ENCODE measurements around the gene TNFAIP8L2. TPM values are rescaled to one million over a fixed set of nuclear protein-coding genes. Genes with fewer than 3 reads are reported as not detected.
"Not testable (repeated sequence)": the region's sequence is repeated elsewhere in the genome, so short reads cannot be mapped to it uniquely, and the experiment has no call there.

The TNFAIP8L2 gene
- total RNA-seq, 6 experiments from 2014 or later: not detected

- H3K36me3 Mint-ChIP-seq (ENCODE audit: low read depth): 0 out of 2 replicates have a peak, but pooled peaks cover under 1% of the 10 kb centered on the region
- H3K27ac Mint-ChIP-seq: no peak overlapping the region
- no peak for TF ChIP-seq CTCF (IDR thresholded peaks at IDR 0.05)
- peaks cover 4% of the 10 kb centered on the region for H3K27me3 Mint-ChIP-seq (ENCODE audit: insufficient read depth)
- H3K4me3 Mint-ChIP-seq: no peak overlapping the region
- H3K4me1 Mint-ChIP-seq (ENCODE audit: low read depth): peaks cover 53% of the 10 kb centered on the region
- no peaks in the 10 kb centered on the region; the same call in 1 of the 2 replicates for H3K9me3 Mint-ChIP-seq
- no peak for DNase-seq
Measured at GRCh38 chr1:151193304-151193703, 36.9 kb downstream of the TNFAIP8L2 start.

- H3K27ac Mint-ChIP-seq: peak overlapping the region; percentile 68
- peaks cover 48% of the 10 kb centered on the region for H3K4me1 Mint-ChIP-seq (ENCODE audit: low read depth)
- no peak overlapping the region for H3K4me3 Mint-ChIP-seq
- peaks cover 9% of the 10 kb centered on the region for H3K27me3 Mint-ChIP-seq (ENCODE audit: insufficient read depth)
- no peak for DNase-seq
- H3K36me3 Mint-ChIP-seq (ENCODE audit: low read depth): peaks cover 6% of the 10 kb centered on the region
- TF ChIP-seq CTCF (IDR thresholded peaks at IDR 0.05): no peak
- H3K9me3 Mint-ChIP-seq: no peaks in the 10 kb centered on the region; the same call in 1 of the 2 replicates
Measured at GRCh38 chr1:151193856-151194255, 37.4 kb downstream of the TNFAIP8L2 start.

- H3K4me1 Mint-ChIP-seq (ENCODE audit: low read depth): peaks cover 44% of the 10 kb centered on the region
- not testable (repeated sequence) for H3K9me3 Mint-ChIP-seq
- H3K27me3 Mint-ChIP-seq (ENCODE audit: insufficient read depth): peaks cover 12% of the 10 kb centered on the region
- DNase-seq: peak; percentile 86
- H3K36me3 Mint-ChIP-seq (ENCODE audit: low read depth): peaks cover 16% of the 10 kb centered on the region
- peak overlapping the region; percentile 82 for H3K4me3 Mint-ChIP-seq
- peak overlapping the region; percentile 98 for H3K27ac Mint-ChIP-seq
Measured at GRCh38 chr1:151194894-151195594, 38.6 kb downstream of the TNFAIP8L2 start.

- peaks cover 46% of the 10 kb centered on the region for H3K4me1 Mint-ChIP-seq (ENCODE audit: low read depth)
- H3K27me3 Mint-ChIP-seq (ENCODE audit: insufficient read depth): peaks cover 10% of the 10 kb centered on the region
- peak; percentile 76 for TF ChIP-seq CTCF (IDR thresholded peaks at IDR 0.05)
- DNase-seq: peak; percentile 87
- peak overlapping the region; percentile 98 for H3K27ac Mint-ChIP-seq
- no peaks in the 10 kb centered on the region; the same call in 1 of the 2 replicates for H3K9me3 Mint-ChIP-seq
- peak overlapping the region; percentile 82 for H3K4me3 Mint-ChIP-seq
- peaks cover 16% of the 10 kb centered on the region for H3K36me3 Mint-ChIP-seq (ENCODE audit: low read depth)
Measured at GRCh38 chr1:151196292-151196800, 39.9 kb downstream of the TNFAIP8L2 start.

- peak overlapping the region; percentile 96 for H3K4me3 Mint-ChIP-seq
- peak overlapping the region; percentile 99 for H3K27ac Mint-ChIP-seq
- peaks cover 53% of the 10 kb centered on the region for H3K4me1 Mint-ChIP-seq (ENCODE audit: low read depth)
- no peak for TF ChIP-seq CTCF (IDR thresholded peaks at IDR 0.05)
- peaks cover 10% of the 10 kb centered on the region for H3K27me3 Mint-ChIP-seq (ENCODE audit: insufficient read depth)
- no peak for DNase-seq
- H3K36me3 Mint-ChIP-seq (ENCODE audit: low read depth): peaks cover 22% of the 10 kb centered on the region
- H3K9me3 Mint-ChIP-seq: no peaks in the 10 kb centered on the region; the same call in 1 of the 2 replicates
Measured at GRCh38 chr1:151197863-151198253, 41.4 kb downstream of the TNFAIP8L2 start.
